ENCODE measurements around the gene RNH1.
"Not testable (repeated sequence)": the region's sequence is repeated elsewhere in the genome, so short reads cannot be mapped to it uniquely, and the experiment has no call there.

The RNH1 gene

DNA sequence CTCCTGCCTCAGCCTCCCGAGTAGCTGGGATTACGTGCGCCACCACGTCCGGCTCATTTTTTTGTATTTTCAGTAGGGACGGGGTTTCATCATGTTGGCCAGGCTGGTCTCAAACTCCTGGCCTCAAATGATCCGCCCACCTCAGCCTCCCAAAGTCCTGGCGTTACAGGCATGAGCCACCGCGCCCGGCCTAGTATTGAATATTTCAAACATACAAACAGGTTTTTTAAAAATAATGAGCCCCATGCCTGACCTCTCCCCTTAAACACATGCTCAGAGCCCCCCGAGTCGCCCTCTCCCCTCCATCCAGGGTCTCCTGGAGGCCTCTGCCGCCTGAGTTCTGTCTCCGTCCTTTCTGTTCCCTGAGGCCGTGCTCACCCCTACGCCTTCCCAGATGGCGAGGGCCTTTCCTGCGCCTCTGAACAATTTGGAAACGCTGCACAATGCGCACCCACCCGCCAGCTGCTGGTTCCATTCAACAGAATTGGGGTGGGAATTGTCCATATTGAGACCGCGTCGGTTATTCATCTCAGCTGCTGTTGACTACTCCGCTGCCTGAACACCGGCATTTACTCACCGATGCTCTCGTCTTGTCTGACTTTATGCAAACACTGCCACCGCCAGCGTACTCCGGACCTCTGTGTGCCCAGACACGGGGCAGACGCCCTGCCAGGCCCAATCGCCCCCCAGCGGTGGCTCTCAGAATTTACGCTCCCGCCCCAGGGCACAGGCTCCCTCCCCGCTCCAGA is 13.6 kb upstream of the RNH1 start:
- DNase-seq (ENCODE audit: low read depth) = no peak

DNA sequence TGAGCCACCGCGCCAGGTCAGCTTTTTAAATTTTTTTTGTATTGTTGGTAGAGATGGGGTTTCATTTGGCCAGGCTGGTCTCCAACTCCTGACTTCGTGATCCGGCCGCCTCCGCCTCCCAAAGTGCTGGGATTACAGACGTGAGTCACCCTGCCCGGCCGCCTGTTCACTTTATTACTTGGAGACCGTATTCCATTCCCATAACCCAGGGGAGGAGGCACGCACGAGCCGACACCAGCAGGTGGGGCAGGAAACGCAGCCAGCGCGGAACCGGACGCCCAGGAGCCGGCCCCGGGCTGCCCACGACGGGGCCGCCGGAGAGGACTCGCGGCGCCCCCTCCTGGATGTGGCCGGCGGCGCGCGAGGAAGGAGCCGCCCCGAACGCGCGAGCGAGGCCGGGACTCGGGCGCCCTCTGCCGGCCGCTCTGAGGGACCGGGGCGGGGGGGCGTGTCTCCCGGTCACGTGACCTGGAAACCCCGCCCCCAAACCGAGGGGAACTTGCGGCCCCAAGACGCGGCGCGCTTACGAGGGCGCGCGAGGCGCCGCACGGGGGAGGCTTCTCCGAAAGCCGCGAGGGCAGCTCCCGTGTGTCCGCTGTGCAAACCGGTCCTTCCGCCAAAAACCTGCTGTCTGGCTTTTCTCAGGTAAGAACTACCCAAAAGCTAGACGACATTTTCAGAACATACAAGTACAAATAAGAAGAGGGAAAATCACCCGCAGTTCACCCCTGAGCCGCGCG is 11.6 kb upstream of the RNH1 start:
- peak; percentile 86 for DNase-seq (ENCODE audit: low read depth)

DNA sequence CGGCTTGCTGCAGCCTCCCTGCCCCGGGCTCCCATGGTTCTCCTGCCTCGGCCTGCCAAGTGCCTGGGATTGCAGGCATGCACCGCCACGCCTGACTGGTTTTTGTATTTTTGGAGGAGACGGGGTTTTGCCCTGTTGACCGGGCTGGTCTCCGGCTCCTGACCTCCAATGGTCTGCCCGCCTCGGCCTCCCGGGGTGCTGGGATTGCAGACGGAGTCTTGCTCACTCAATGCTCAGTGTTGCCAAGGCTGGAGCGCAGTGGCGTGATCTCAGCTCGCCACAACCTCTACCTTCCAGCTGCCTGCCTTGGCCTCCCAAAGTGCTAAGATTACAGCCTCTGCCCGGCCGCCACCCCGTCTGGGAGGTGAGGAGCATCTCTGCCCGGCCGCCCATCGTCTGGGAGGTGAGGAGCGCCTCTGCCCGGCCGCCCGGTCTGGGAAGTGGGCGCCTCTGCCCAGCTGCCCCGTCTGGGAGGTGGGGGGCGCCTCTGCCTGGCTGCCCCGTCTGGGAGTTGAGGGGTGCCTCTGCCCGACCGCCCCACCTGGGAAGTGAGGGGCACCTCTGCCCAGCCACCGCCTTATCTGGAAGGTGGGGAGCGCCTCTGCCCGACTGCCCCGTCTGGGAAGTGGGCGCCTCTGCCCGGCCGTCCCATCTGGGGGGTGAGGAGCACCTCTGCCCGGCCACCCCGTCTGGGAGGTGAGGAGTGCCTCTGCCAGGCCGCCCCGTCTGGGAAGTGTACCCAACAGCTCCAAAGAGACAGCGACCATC is 10.1 kb upstream of the RNH1 start:
- not testable (repeated sequence) for DNase-seq (ENCODE audit: low read depth)

DNA sequence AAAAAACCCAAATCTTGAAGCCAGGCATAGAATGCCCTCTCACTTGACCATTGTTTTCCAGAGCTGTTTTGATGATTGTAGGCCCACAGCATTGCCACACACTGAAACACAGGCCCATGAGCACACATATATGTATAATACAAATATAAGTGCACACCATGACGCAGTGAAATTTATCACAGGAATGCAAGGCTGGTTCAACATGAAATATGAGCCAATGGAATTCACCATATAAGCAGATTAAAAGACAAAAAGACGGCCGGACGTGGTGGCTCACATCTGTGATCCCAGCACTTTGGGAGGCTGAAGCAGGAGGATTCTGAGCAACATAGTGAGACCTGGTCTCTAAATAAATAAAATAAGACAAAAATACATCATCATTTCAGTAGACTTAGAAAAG is 9.4 kb upstream of the RNH1 start:
- DNase-seq (ENCODE audit: low read depth) = no peak

DNA sequence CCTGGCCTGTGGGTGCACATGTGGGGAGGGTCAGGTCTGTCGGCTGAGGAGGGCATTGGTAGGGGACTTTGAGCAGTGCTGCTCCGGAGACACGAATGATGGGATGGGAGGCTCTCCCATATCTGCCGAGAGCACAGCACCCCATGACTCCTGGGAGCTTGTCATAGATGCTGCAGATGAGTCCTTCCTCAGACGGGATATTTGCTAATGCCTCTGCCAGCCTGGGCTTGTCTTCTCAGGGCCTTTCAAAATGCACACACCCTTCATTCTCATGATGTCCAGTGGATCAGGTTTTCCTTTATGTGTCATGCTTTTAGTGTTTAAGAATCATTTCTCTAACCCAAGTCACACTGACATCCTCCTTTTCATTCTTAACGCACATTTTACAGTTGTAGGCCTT is 8.1 kb upstream of the RNH1 start:
- no peak for DNase-seq (ENCODE audit: low read depth)

DNA sequence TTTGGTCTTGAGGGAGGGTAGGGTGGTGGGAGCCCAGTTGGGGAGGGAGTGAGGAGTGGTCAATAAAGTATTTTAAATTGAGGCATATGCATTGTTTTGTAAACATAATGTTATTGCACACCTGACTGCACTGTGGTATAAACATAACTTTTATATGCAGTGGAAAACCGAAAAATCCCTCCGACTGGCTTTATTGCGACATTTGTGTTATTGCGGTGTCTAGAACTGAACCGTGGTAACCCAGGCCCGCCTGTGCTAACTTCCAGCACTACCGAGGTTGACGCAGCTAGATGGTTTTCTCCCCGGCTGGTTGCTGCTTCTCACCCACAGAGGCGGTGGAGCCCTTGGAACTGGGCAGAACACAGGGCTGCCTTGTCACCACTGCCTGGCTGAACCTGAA is 7.6 kb upstream of the RNH1 start:
- no peak for DNase-seq (ENCODE audit: low read depth)

DNA sequence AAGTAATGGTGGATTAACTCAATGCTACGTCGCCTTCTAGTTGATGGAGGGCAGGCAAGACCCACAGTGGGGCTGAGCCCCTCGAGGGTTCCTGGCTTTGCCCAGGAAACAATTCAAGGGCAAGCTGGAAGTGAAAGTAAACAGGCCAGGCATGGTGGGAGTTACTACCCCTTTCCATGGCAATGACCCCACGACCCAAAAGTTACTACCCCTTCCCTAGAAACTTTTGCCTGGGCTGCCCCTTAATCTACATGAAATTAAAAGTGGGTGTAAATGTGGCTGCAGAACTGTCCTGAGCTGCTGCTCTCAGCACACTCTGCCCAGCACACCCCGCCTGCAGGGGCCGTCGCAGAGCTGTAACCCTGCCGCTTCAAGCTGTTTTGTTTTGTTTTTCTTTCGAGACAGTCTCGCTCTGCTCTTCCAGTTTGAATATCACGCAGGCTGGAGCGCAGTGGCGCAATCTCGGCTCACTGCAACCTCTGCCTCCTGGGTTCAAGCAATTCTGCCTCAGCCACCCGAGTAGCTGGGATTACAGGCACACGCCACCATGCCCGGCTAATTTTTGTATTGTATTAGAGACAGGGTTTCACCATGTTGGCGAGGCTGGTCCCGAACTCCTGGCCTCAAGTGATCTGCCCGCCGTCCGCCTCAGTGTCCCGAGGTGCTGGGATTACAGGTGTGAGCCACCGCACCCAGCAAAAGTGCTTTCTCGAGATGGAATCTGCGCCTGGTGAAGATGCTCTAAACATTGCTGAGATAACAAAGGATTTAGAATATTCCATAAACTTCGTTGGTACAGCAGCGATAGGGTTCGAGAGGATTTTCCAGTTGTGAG is 5.9 kb upstream of the RNH1 start:
- no peak for DNase-seq (ENCODE audit: low read depth)

DNA sequence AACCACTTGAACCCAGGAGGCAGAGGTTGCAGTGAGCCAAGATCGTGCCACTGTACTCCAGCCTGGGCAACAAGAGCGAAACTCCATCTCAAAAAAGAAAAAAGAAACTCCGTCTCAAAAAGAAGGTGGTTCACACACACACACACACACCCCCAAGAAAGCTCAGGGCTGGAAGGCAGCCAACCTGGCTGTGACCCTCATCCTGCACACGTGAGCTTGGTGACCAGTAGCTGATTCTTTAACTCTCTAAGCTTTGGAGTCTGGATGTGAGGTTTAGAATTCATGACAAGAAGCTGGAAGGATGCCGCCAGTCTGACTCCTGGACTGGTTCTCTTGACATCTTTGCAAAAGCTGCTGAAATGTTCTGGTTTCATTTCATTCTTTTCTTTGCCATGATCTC is 1.9 kb upstream of the RNH1 start:
- DNase-seq (ENCODE audit: low read depth) = no peak

DNA sequence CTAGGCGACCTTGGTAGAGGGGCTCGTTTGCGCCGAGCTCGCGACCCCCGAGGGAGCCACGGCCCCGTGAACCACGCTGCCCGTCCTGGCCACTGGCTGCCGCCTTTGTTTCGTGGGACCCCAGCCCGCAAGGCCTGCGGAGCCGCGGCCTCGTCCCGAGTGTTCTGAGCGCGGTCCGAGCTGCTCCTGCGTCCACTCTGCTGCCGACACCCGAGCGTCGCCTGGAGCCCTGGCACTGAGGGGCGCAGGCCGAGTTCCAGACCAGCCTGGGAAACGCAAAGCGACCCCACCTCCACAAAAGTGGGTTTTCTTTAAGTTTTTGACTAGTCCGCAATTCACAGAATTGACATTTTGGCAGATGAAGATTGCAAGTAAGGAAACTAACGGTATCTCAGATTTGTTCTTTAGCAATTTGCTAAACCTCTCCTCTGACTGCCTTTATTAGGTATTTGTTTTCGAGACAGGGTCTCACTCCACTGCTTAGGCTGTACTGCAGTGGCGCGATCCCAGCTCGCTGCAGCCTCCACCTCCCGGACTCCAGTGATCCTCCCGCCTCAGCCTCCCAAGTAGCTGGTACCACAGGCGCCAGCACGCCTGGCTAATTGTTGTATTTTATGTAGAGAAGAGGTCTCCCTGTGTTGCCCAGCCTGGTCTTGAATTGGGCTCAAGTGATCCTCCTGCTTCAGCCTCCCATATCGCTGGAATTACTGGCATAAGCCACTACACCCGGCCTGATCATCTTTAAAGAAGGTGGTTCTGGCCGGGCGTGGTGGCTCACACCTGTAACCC is 879 bp upstream of the RNH1 start:
- no peak for DNase-seq (ENCODE audit: low read depth)

DNA sequence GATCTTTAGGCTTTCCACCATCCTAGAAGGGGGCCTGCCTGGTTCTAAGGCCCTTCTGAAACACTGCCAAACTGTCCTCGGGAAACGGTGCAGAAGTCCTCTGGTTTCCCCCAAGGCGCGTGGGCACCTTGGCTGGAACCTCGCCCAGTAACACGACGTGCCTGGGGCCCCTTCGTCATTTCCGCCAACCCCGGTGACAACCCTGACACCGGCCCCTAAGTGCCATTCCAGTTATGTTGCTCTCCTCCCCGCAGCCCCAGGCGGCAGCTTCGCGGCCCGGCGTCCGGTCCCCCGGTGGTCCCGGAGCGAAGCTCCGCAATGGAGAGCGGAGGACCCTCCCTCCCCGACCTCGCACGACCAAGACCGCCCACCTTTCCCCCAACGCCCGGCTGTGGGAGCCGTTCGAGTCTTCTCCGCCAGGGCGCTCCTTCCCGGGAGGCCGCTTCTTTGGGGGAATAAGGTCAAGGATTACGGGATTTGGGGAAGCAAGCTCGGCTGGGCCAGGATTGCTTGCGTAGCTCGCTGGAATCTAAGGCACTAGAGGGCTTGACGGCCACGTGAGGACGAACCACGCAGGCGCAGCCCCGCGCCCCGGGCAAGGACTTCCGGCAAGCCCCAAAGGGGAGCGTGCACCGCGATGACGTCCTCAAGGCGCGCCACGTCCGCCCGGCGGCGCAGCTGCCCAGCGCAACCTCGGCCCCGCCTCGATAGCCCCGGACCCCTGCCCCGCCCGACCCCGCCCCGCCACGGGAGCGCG is 626 bp downstream of the RNH1 start:
- DNase-seq (ENCODE audit: low read depth) = peak; percentile 93

DNA sequence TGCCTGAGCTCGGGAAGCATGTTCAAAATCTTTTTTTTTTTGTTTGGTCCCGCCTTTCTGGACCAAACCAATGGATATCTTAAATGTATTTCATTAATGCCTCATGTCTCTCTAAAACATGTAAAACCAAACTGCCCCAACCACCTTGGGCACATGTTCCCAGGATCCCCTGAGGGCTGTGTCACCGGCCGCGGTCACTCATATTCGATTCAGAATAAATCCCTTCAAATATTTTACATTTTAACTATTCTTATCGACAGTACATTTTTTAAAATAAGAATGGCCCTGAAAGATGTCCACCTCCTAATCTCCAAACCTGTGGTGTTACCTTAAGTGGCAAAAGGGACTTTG is 2.1 kb downstream of the RNH1 start:
- no peak for DNase-seq (ENCODE audit: low read depth)

DNA sequence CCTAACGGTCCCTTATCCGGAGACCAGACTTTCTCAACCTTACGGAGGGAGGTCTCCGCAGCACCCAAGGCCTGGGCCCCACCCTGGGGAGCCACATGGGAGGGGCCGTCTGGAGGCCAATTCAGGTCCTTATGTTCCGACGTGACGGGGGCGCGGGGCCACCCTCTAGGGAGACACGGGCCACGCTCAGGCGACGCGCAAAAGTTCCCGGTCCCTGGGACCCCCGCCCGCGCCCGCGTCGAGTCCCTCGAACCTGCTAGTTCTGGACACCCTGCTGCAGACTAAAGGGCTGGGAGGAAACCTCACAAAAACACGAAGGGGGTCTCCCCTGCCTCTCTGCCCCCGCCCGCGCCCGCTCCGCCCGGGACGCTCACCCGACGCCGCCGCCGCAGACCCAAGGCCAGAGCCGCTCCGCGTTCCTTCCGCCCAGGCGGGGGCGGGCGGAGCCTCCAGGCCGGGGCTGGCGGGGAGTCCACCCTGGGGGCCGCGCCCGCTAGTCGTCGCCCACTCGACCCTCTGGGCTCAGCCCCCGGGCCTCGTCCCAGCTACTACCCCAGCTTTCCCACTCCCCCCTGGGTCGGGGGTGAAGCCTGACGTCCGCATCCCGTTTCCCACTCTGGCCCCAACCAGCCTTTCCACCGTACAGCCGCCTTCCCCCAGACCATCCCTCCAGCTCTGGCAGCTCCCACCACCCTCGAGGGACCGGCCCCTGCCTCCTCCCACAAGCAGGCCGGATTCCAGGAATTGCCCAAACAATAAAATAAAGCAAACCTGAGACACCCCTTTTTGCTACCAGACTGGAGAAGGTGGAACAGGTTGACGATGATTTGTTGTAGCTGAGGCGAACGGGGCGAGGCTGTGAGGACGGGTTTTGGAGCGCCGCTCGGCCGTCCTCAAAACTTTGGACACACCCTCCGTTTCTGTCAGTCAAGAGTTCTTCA is 2.7 kb downstream of the RNH1 start:
- no peak for DNase-seq (ENCODE audit: low read depth)

DNA sequence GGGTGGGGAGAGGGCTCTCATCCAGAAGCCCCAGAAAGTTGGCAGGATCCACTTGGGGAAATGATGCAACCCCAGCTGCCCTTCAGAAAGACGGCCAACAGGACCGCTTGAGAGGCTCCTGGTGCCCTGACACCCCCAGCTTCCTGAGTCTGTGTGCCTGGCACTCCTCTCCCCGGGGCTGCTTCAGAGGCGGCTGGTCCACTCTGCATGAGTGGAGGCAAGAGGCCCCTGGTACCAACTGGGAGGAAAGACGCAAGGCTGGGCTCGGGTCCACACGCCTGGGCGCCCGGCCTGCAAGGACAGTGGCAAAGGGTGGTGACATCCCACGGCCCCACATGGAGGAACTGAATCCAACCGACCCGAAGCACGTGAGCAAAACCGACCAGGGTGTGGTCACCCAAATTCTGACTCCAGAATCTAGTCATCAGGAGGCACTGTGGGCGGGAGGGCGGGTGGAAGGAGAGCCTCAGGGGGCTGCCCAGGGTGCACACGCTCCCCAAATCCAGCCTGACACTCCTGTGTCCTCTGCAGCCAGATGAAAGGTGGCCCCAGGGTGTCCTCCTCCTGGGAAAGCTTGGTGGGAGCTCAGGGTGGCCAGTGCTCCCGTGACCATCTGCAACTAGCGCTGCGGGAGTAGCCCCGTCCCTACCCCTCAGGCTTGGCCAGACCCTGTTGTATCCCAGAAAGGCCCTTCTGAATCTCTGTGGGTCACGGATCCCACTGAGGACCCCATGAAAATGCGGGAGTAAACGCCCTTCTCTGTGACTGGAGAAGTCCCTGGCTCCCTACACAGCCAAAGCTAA is 3.7 kb downstream of the RNH1 start:
- DNase-seq (ENCODE audit: low read depth) = no peak

DNA sequence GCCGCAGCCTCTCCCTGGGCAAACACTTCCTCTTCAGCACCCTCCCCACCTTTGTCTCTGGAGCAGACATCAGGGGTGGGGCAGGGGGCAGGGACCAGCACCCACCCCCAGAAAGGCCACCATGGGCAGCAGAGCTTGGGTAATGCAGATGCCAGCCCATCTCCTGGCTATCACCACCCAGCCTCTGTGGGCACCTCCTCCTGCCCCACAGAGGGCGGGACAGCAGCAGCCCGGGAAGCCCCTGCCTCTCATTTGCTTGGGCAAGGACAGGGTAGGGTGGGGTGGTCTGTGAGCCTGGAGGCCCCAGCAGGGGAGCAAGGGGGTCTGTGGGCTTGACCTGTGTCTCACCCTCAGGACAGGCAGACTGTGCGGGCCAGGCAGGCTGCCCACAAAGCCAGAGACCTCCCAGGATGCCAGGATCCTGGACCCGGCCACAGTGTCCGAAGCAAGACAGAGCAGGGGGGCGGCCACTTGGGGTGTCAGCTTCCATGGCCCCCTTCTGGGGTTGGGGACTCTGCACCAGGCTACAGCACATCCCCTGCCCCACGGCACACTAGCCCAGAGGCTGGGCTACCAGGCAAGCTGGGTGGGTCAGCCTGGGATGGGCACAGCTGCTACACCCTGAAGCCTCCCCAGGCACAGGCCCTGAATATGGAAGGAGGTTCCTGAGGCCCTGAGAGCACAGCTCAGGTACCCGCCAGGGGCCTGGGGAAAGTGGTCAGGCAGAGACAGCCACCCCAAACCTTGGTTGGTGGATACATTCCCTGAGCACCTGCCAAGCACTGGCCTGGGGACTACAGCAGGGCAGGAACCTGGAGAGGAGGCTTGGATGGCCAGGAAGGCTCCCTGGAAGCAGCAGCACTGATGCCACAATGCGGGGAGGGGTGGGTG is 4.5 kb downstream of the RNH1 start:
- DNase-seq (ENCODE audit: low read depth) = no peak

DNA sequence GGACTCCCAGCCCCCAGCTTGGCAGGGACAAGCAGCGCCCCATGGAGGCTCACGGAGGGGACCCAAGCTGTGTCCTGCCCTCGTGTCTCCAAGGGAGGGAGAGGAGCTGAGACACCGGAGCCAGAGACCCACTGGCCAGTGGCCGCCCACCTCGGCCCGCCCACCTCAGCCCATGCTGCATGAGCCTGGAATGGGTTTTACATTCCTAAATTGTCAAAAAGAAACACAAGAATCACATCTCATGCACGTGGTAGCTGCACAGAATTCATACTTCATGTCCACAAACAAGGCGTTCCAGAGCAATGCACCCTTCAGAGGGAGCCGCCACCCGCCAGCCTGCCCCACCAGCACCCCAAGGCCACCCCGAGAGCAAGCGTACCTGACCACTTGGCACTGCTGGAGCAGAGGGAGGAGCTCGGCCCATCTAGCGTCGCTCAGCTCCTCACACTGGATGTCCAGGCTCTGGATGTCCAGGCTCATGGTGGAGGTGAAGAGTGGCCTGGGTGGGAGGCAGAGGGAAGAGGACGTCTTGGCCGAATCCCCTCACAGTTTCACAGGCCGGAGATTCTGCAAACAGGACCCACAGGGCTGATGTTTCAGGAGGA is 5.3 kb downstream of the RNH1 start:
- no peak for DNase-seq (ENCODE audit: low read depth)

DNA sequence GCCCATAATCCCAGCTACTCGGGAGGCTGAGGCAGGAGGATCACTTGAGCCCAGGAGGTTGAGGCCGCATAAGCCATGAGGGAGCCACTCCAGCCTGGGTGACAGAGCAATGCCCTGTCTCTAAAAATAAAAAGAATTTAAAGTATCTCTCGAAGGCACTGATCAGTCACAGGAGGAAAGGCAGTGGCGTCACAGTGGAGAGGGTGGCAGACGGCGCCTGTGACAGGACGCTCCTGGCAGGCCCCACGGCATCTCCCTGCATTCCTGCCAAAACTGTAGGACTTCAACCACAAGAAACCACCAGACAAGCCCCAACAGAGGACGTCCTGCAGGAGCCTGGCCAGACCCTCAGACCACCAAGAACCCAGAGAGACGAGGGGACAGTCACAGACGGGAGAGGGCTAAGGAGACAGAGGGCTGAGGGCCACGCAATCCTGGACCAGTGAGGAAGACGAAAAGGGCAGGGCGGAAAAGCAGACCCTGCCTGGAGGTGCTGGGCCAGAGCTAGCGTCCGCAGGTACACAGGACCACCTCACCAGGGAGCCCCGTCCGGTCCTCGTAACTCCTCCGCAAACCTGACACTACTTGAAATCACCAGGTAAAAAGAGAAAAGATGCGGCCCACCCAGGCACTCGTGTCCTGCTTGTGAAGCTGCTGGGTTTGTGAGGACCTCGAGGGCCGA is 5.9 kb downstream of the RNH1 start:
- DNase-seq (ENCODE audit: low read depth) = no peak

Data from activated T-cell treated with anti-CD3 and anti-CD28 coated beads for 1 hour (primary cell).